OCI-LY7 (cell line): ENCODE measurements around the gene SURF1. TPM values are rescaled to one million over a fixed set of nuclear protein-coding genes. Genes with fewer than 3 reads are reported as not detected.

Source experiments
- BruUV-seq: library from RNA; stranded (reverse); fragments of 400-500 nt; replicated peaks from 2 replicates; lab custom pipeline; 2021; lab: Mats Ljungman, UMichigan
- CTCF ChIA-PET: fragments of 300-600 bp; sonication (Branson Sonifier 250); formaldehyde crosslinking; loops from one replicate; lab custom pipeline; 2022; ENCODE audit warnings: antibody characterized with exemption; ENCODE audit not compliant: unreplicated experiment; lab: Charles Lee
- POLR2A ChIA-PET: fragments of 300-600 bp; sonication (Branson Sonifier 250); formaldehyde crosslinking; loops from one replicate; lab custom pipeline; 2022; ENCODE audit warnings: antibody characterized with exemption; lab: Charles Lee
- DNase-seq: peaks from one replicate; pipeline ENCODE4 v3.0.0-alpha.2; 2015; ENCODE audit warnings: low spot score
- H2AFZ ChIP-seq: fragments of 200-600 bp; sonication (generic), shearing (Covaris generic); 2 replicates; pipeline ENCODE4 v1.6.1; 2014; ENCODE audit warnings: mild to moderate bottlenecking, antibody characterized with exemption, low read length, moderate library complexity
- H3K27ac ChIP-seq: fragments of 200-600 bp; sonication (generic); 2 replicates; pipeline ENCODE4 v1.5.1; 2014; ENCODE audit warnings: mixed run types, low read depth, mild to moderate bottlenecking, moderate library complexity, low read length, inconsistent platforms; ENCODE audit not compliant: poor library complexity, severe bottlenecking
- H3K36me3 ChIP-seq: fragments of 200-600 bp; sonication (generic); 2 replicates; pipeline ENCODE4 v1.6.1; 2014; ENCODE audit warnings: mild to moderate bottlenecking, antibody characterized with exemption, low read length, moderate library complexity, mixed read lengths; ENCODE audit not compliant: insufficient read depth
- H3K4me1 ChIP-seq: fragments of 200-600 bp; sonication (generic); 2 replicates; pipeline ENCODE4 v1.5.1; 2014; ENCODE audit warnings: mild to moderate bottlenecking, low read length; ENCODE audit not compliant: insufficient read depth, poor library complexity, severe bottlenecking
- H3K4me2 ChIP-seq: fragments of 200-600 bp; sonication (generic); 2 replicates; pipeline ENCODE4 v1.6.1; 2014; ENCODE audit warnings: mild to moderate bottlenecking, low read length
- H3K4me3 ChIP-seq: fragments of 200-600 bp; sonication (generic); 2 replicates; pipeline ENCODE4 v1.5.1; 2014; ENCODE audit warnings: mild to moderate bottlenecking, low read depth, low read length; ENCODE audit not compliant: poor library complexity, severe bottlenecking
- H3K79me2 ChIP-seq: fragments of 200-600 bp; sonication (generic); 2 replicates; pipeline ENCODE4 v1.6.1; 2016; ENCODE audit warnings: low read depth, mild to moderate bottlenecking, low read length, moderate library complexity, mixed read lengths; ENCODE audit not compliant: insufficient read depth
- H3K9me2 ChIP-seq: fragments of 200-600 bp; sonication (generic); 2 replicates; pipeline ENCODE4 v1.6.1; 2016; ENCODE audit warnings: mild to moderate bottlenecking, low read length, mixed read lengths; ENCODE audit not compliant: insufficient read depth
- H3K9me3 ChIP-seq: fragments of 200-600 bp; sonication (generic); 2 replicates; pipeline ENCODE4 v1.6.1; 2014; ENCODE audit warnings: mild to moderate bottlenecking, mixed run types, low read length, mixed read lengths
- H4K20me1 ChIP-seq: fragments of 200-600 bp; sonication (generic); 2 replicates; pipeline ENCODE4 v1.6.1; 2014; ENCODE audit warnings: mild to moderate bottlenecking, antibody characterized with exemption, low read length, moderate library complexity, mixed read lengths; ENCODE audit not compliant: insufficient read depth
- CTCF ChIP-seq: fragments of 200-600 bp; sonication (generic); conservative IDR thresholded peaks from 2 replicates; pipeline ENCODE4 v1.5.1; 2014; ENCODE audit warnings: mild to moderate bottlenecking, antibody characterized with exemption, low read length, moderate library complexity, mixed read lengths
- EZH2phosphoT487 ChIP-seq: fragments of 200-600 bp; sonication (generic); IDR thresholded peaks from 2 replicates; pipeline ENCODE4 v1.6.1; 2018; ENCODE audit warnings: low read depth, borderline replicate concordance, mild to moderate bottlenecking, mixed run types, antibody characterized with exemption, low read length, moderate library complexity, mixed read lengths
- intact Hi-C: fragments of 100-400 bp; cut with micrococcal nuclease; formaldehyde crosslinking; loops from one replicate; pipeline ENCODE4 v1.10.0; 2022; ENCODE audit not compliant: unreplicated experiment
- total RNA-seq, 2 experiments: library from RNA; depleted of rRNA in 1 of 2; stranded (reverse); fragments of >200 nt in 1 of 2; shearing (Covaris generic) in 1 of 2; gene quantifications; 2 replicates each; pipeline ENCODE4 v1.2.3, GENCODE V29; 2014 to 2022

SURF1 gene
- total RNA-seq, 2 experiments from 2014 or later, result 22.9 to 38.9 TPM

GRCh38 chr9:133375724-133376654, 19.7 kb upstream of the SURF1 start, which contains the start of the genes STKLD1 and SURF4:
TSS of gene STKLD1 (plus strand) at chr9:133376366. CDS start at chr9:133376474, 108 bp downstream.
TSS of gene SURF4 (minus strand) at chr9:133376060. CDS start at chr9:133375969, 91 bp downstream.
- no peaks in the 10 kb centered on the region for H3K9me2 ChIP-seq
- H3K27ac ChIP-seq, result peak within 1 kb of the TSS; percentile 67
- peak within 1 kb of the TSS; percentile 93 for H2AFZ ChIP-seq
- BruUV-seq, result no TSS peak
- H3K4me2 ChIP-seq, result peak within 1 kb of the TSS; percentile 94
- peaks cover 27% of the 10 kb centered on the region for H3K4me1 ChIP-seq
- H3K4me3 ChIP-seq, result peak within 1 kb of the TSS; percentile 91
- CTCF ChIA-PET, result no interaction called here
- POLR2A ChIA-PET, result no interaction called here
- TF ChIP-seq EZH2phosphoT487 (no peak), CTCF (no peak)
- H3K36me3 ChIP-seq, result peaks cover 27% of the 10 kb centered on the region
- H4K20me1 ChIP-seq, result peaks cover 13% of the 10 kb centered on the region
- peak; percentile 97 for DNase-seq
- peaks cover 48% of the 10 kb centered on the region for H3K79me2 ChIP-seq
- H3K9me3 ChIP-seq, result no peaks in the 10 kb centered on the region
- intact Hi-C loops, result loop anchor here (1.0 to 2.0 kb wide), 2 partner anchors 20 to 39 kb away; partner anchors contain the start of genes SURF1, SURF2 and SURF6

GRCh38 chr9:133375116-133375723, 18.9 kb upstream of the SURF1 start:
- peaks cover 21% of the 10 kb centered on the region for H4K20me1 ChIP-seq
- H3K9me2 ChIP-seq, result no peaks in the 10 kb centered on the region
- TF ChIP-seq EZH2phosphoT487, result no peak
- TF ChIP-seq CTCF, result peak; percentile 72
- no peaks in the 10 kb centered on the region for H3K9me3 ChIP-seq
- H3K79me2 ChIP-seq, result peaks cover 56% of the 10 kb centered on the region
- peak overlapping the region; percentile 91 for H3K4me3 ChIP-seq
- no peak overlapping the region for H2AFZ ChIP-seq
- peak overlapping the region; percentile 94 for H3K4me2 ChIP-seq
- H3K36me3 ChIP-seq, result peaks cover 35% of the 10 kb centered on the region
- H3K27ac ChIP-seq, result peak overlapping the region; percentile 67
- CTCF ChIA-PET, result interaction anchor here (1.0 kb wide), 1 partner anchor 18 kb away, joined by 3 read pairs; no protein-coding TSS in a partner anchor
- intact Hi-C loops, result loop anchor here (2.0 kb wide), 1 partner anchor 38 kb away; the partner anchor contains the start of gene SURF6
- H3K4me1 ChIP-seq, result peaks cover 34% of the 10 kb centered on the region
- POLR2A ChIA-PET, result interaction anchor here (1.4 kb wide), 1 partner anchor 22 kb away, joined by 4 read pairs; no protein-coding TSS in a partner anchor
- peak; percentile 65 for DNase-seq
- no TSS peak for BruUV-seq
